ENCODE measurements around the gene CALN1.

CALN1 gene

DNA sequence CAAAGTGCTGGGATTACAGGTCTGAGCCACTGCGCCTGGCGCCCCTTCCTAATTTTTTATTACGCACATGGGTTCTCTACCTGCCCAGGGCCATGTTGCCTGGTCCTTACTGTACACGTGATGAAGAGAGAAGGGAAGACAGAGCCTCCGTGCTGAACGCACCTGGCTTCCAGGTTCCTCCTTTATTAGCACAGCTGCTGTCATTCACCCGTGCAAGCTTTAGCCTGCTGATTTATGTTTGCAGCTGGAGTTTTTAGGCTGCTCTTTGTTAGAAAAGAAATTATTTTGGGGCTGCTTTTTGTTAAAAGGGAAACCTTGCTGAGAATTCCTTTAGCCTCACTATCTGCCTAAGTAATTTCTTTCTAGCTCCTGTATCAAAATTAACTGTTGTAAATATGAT, 417.0 kb downstream of the CALN1 start:
- DNase-seq (ENCODE audit: extremely low read depth, low read depth), result no peak
- TF ChIP-seq, protein P1, sequence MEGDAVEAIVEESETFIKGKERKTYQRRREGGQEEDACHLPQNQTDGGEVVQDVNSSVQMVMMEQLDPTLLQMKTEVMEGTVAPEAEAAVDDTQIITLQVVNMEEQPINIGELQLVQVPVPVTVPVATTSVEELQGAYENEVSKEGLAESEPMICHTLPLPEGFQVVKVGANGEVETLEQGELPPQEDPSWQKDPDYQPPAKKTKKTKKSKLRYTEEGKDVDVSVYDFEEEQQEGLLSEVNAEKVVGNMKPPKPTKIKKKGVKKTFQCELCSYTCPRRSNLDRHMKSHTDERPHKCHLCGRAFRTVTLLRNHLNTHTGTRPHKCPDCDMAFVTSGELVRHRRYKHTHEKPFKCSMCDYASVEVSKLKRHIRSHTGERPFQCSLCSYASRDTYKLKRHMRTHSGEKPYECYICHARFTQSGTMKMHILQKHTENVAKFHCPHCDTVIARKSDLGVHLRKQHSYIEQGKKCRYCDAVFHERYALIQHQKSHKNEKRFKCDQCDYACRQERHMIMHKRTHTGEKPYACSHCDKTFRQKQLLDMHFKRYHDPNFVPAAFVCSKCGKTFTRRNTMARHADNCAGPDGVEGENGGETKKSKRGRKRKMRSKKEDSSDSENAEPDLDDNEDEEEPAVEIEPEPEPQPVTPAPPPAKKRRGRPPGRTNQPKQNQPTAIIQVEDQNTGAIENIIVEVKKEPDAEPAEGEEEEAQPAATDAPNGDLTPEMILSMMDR (IDR thresholded peaks at IDR 0.05; ENCODE audit: low read depth, low read length), result no peak

DNA sequence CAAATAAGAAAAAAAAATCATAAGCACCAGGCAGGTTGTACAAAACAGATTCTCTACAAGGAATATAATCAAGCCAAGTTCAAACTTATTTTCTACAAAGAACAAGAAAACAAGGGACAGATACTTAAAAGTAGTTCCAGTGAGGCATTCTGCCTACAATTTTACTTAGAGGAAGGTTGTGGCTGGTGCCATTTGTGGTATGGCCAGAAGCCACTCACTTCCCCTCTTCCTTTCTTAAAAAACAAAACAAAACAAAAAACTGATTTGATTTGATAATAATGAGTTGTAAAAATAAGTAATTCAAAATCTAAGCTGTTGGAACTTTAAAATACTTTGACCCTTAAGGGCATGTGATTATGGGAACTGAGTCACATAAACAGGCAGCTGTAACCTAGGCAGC, 420.6 kb downstream of the CALN1 start:
- no peak for DNase-seq (ENCODE audit: extremely low read depth, low read depth)
- TF ChIP-seq, protein P1 (IDR thresholded peaks at IDR 0.05; ENCODE audit: low read depth, low read length), result no peak

DNA sequence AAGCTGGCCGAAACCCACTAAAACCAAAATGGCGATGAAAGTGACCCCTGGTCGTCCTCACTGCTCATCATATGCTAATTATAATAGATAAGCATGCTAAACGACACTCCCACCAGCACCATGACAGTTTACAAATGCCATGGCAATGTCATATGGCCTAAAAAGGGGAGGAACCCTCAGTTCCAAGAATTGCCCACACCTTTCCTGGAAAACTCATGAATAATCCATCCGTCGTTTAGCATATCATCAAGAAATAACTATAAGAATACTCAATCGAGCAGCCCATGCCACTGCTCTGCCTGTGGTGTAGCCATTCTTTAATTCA, 422.0 kb downstream of the CALN1 start:
- no peak for DNase-seq (ENCODE audit: extremely low read depth, low read depth)
- TF ChIP-seq, protein P1 (IDR thresholded peaks at IDR 0.05; ENCODE audit: low read depth, low read length), result no peak

DNA sequence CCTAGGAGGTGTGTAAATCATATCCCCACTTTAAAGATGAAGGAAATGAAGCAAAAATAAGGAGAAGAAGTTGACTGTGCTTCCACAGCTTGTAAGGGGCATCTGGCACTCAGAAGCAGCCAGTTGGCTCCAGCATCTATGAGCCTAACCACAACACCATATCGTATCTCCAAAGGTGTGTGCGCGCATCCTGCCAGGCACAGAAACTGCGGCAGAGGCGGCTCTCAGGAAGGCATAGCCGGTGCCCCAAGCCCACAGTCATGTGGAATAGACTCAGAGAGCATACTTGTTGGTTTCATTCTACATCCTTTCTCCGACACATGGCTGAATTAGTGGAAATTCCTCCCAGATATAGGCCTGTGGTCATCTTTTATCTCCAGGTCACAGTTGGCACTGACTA, 423.9 kb downstream of the CALN1 start:
- TF ChIP-seq, protein P1 (IDR thresholded peaks at IDR 0.05; ENCODE audit: low read depth, low read length), result no peak
- no peak for DNase-seq (ENCODE audit: extremely low read depth, low read depth)

DNA sequence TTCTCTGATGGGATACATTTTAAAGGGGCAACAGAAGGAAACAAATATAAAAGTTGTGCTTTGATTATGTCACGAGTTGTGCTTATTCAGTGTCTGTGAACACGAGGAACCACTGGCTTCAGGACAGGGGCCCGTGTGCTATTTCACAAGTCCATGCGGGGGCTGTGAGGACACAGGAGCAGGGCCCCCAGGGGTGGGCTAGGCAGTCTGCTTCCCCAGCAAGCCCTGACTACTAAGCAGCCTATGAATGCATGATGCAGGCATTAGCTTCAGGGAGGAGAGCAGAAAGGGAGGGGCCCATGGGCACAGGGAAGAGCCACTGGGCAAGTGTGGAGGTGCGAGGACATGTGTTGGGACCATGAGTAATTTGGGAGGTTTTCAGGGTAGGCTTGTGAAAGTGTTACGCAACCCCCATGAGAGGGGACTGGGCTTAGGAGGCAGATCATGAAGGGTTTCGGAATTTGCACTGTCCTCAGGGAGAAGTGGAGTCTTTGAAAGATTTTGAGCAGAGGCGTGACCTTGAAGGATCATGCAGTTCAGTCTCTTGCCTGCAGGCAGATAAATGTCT, 424.9 kb downstream of the CALN1 start:
- TF ChIP-seq, protein P1 (IDR thresholded peaks at IDR 0.05; ENCODE audit: low read depth, low read length), result no peak
- no peak for DNase-seq (ENCODE audit: extremely low read depth, low read depth)

DNA sequence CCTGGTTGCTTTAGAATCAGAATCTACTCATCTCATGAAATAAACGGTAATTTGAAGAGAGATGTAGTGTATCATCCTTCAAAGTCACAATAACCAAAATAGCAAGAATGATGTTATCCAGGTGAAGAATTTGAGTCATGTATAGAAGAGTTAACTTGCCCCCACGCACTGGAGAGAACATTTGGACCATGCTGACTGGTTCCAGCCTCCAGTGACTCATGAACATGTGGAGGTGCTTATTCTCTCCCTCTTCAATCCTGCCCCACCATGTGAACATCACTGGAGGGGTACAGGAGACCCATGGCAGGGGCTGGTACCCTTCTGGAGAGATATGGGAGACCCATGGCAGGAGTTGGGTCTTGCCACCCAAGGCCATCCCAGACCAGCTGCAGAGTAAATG, 427.8 kb downstream of the CALN1 start:
- no peak for DNase-seq (ENCODE audit: extremely low read depth, low read depth)
- TF ChIP-seq, protein P1 (IDR thresholded peaks at IDR 0.05; ENCODE audit: low read depth, low read length), result no peak

DNA sequence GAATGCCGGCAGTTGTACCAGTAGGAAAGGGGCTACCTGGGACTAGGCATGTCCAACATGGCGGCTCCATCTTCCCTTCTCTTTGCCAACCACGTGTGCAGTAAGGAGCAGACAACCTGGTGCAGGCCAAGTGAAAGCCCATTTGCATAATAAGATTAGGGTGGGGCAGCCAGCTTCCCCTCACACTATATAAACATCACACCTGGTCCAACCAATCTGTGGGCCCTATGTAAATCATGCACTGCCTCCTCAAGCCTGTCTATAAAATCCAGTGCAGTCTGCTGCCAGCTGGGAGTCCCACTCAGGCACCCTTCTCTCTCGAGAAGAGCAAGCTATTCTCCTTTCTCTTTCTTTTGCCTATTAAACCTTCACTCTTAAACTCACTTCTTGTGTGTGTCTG, 429.3 kb downstream of the CALN1 start:
- no peak for DNase-seq (ENCODE audit: extremely low read depth, low read depth)
- TF ChIP-seq, protein P1 (IDR thresholded peaks at IDR 0.05; ENCODE audit: low read depth, low read length), result no peak
